HG03565 (cell line): ENCODE data around the gene ADAM15.

Experiments used
- ATAC-seq: cut with Tn5 transposase; IDR thresholded peaks from one replicate; pipeline ENCODE4 v1.9.1; 2021; ENCODE audit warnings: mild to moderate bottlenecking, moderate library complexity; ENCODE audit not compliant: unreplicated experiment

The ADAM15 gene

DNA sequence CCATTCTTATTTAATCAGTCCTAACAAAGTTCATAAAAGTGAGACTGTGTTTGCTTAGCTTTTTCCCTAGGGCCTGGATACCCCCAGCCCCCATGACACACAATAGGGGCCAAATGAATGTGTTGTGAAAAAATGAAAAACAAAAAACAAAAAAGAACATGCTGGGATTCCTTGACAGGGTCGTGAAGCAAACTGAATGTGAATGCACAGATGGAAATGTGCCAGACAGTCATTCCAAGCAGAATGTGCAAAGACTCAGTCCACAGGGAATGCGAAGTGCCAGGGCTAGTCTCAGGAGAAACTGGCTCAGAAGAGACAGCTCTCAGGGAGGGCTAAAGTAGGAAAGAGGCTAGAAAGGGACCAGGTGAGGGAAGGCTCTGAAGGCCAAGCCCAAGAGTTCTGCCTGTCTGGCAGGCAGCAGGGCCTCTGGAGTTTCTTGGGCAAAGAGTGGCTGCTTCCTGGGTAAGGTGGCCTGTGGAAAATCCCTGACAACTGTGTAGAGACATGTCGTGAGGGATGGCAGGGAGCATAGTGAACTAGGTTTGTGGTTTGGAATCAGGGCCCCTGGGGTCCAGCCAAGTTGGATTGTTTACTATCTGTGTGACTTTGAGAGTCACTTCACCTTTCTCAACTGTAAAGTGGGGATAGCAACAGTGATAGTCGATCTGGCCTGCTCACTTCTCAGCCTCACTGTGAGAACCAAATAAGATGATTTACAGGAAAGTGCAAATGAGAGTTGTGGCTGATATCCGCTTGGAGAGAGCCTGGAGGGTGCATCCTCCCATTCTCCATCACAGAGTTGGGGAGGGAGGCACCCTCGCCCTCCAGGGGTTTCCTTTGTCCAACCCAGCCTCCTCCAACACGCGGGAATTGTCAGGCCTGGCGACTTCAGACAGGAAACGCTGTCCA, 1.2 kb upstream of the ADAM15 start:
- no peak for ATAC-seq

DNA sequence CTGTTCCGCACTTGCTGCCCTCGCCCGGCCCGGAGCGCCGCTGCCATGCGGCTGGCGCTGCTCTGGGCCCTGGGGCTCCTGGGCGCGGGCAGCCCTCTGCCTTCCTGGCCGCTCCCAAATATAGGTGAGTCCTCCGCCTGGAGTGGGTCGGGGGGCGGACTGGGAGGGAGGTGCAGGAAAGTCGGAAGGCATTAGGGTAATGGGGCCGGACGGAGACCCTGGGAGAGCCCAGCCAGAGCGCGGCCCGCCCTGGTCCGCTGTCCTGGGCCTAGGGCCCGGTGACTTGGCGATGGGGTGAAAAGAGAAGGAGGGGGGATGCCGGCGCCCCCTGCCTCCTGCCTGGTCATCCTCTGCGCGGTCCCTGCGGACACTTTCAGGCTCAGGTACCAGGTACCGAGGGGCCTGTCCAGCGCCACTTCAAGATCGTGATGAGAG, 243 bp downstream of the ADAM15 start:
- ATAC-seq: no peak

DNA sequence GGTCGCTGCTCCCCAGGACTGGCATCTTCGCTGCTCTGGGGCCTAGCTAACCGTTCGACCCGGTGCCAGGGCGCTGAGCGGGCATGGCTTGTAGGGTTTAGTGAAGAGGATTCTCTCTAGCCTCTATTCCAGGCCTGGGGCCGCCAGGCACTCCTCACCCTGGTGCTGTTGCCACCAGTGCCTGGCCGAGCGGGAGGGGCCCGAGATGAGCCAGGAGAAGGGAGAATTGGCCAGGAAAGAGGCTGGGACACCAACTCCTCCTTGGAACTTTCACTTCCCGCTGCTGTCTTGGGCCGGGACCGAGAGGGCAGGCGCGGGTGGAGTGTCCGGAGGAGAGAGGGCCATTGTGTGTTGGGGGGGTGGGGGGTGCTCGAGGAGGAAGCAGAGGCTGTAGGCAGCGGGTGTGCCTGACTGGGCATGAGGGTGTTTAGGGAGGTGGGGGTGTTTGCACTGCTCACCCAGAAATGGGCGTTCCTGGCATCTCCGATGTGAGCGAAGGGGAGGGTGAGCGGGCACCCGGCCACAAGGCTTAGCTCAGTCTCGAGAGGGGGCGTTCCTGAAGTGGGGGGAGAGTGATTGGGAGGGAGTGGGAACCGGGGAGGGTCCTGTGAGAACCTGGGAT, 772 bp downstream of the ADAM15 start:
- ATAC-seq: no peak

DNA sequence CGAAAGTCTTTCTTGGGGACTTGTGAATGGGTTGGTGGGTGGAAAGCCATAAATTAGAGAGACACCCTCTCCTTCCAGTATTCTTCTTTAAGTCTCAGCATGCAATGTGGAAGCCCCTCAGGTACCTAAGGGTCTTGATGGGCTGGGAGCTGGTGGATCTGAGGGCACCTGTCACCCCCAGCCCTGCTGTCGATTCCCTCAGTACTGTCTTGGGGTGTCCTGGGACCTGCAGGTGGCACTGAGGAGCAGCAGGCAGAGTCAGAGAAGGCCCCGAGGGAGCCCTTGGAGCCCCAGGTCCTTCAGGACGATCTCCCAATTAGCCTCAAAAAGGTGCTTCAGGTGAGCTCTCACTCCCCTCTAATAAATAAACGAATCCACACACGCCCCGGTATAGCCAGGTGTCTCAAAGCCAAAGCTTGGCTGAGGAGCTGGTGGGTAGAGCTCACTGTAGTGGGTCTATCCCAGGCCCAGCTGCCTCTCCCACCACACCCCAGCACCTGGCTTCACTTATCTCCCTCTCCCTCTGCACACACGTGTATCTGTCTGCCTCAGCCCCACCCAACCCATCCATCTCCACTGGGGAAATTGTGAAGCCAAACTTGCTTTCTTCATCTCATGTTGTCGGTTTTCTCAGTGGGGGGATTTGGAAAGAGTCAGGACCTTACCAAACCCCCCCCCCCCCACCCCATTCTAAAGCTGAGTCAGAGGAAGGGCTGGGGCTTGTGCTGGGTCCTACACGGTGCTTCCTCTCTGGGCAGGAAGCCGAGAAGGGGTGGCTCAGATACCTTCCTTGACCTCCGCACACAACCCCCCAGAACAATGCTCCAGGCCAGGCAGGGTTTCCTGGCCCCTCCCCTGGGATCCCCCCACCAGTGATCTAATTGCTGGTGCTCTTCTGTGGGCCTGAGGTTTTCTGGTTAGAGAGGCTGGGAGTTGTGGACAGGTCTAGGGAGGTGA, 1.6 kb downstream of the ADAM15 start:
- no peak for ATAC-seq

DNA sequence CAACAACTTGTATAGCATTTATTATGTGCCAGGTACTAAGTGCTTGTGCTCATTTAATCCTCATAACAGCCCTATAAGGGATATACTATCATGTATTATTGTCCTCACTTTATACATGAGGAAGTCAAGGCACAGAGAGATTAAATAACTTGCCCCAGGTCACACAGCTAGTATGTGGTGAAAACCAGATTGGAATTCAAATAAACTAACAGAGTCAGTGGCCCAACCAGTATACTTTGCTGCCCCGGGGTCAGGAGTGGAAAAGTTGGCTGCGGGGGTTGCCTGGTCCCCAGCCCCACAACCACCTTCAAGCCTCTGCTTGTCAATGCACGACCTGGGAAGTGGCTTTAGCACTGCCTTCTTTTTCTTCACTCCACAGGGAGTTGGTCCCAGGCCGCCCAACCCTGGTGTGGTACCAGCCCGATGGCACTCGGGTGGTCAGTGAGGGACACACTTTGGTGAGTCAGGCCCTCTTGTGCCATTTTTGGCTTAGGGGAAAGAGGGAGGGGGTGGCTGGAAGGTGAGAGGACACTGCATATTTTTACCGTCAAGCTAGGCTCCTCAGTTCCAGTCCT, 2.5 kb downstream of the ADAM15 start:
- no peak for ATAC-seq

DNA sequence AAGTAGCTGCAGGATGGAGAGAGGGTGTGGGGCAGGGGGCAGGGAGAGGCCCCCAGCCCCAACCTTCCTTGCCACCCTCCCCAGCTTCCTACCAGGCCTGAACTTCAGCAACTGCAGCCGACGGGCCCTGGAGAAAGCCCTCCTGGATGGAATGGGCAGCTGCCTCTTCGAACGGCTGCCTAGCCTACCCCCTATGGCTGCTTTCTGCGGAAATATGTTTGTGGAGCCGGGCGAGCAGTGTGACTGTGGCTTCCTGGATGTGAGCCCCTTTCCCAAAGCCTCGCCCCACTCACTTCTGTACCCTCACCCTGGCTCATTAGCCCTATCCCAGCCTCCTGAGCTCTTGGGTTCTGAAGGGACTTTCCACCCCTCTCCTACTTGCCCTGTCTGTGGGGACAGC, 6.0 kb downstream of the ADAM15 start:
- no peak for ATAC-seq

DNA sequence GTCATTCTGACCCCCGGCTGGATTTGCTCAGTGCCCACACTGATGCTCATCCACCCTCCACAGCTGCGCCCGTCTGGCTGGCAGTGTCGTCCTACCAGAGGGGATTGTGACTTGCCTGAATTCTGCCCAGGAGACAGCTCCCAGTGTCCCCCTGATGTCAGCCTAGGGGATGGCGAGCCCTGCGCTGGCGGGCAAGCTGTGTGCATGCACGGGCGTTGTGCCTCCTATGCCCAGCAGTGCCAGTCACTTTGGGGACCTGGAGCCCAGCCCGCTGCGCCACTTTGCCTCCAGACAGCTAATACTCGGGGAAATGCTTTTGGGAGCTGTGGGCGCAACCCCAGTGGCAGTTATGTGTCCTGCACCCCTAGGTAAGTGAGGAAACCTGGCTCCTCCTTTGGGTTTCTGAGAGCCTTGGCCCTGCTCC, 6.7 kb downstream of the ADAM15 start:
- no peak for ATAC-seq

DNA sequence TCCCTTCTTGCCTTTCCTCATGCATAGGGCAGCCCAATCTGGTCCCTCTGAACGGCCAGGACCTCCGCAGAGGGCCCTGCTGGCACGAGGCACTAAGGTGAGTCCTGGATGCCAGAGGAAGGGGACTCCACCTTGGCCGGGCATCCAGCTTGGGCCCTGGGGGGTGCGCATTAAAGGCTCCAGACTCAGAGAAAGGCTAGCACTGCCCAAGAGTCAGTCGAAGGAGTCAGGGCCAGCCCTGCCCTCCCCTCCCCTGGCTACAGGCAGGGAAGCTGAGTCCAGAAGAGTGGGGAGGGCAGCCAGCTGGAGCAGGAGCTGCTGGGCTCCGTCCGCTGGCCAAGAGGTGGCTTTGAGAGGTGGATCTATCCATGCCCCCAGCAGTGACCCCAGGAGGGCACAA, 9.6 kb downstream of the ADAM15 start:
- ATAC-seq: no peak

DNA sequence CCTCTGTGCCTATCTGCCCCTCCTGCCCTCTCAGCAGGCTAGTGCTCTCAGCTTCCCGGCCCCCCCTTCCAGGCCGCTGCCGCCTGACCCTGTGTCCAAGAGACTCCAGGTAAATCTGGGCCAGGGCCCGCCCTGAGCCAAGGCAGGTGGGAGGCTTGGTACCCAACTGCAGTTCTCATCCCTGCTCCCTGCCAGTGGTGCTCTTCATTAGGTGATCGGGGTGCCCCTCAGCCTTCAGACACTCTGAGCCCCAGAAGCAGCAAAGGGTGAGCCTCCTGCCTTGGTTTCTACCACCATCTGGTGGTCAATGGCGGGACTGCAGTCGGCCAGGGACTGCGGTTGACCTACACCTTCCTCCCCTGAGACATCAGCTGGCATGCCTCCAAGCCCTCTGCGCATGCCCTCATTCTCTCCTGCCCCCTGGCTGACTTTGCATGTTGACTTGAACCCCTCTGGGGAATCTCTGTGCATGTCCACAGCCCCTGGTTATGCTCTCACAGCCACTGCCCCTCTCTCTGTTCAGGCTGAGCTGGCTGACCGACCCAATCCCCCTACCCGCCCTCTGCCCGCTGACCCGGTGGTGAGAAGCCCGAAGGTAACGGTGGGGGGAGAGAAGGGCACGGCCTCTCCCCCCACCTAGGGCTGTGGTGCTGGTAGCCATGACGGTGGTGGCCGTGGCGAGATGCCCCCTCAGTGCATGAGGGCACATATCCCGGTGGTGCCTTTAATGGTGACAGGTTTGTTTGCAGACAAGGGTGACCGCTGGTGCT, 10.4 kb downstream of the ADAM15 start:
- no peak for ATAC-seq

DNA sequence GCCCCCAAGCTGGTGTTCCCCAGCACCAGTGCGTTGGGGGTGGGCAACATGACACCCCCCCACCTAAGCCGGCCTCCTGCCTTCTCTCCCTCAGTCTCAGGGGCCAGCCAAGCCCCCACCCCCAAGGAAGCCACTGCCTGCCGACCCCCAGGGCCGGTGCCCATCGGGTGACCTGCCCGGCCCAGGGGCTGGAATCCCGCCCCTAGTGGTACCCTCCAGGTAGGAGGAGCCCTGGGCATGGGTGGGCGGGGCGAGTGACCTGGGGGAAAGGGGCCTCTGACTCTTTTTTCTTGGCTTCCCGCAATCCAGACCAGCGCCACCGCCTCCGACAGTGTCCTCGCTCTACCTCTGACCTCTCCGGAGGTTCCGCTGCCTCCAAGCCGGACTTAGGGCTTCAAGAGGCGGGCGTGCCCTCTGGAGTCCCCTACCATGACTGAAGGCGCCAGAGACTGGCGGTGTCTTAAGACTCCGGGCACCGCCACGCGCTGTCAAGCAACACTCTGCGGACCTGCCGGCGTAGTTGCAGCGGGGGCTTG, 11.1 kb downstream of the ADAM15 start:
- ATAC-seq: no peak

DNA sequence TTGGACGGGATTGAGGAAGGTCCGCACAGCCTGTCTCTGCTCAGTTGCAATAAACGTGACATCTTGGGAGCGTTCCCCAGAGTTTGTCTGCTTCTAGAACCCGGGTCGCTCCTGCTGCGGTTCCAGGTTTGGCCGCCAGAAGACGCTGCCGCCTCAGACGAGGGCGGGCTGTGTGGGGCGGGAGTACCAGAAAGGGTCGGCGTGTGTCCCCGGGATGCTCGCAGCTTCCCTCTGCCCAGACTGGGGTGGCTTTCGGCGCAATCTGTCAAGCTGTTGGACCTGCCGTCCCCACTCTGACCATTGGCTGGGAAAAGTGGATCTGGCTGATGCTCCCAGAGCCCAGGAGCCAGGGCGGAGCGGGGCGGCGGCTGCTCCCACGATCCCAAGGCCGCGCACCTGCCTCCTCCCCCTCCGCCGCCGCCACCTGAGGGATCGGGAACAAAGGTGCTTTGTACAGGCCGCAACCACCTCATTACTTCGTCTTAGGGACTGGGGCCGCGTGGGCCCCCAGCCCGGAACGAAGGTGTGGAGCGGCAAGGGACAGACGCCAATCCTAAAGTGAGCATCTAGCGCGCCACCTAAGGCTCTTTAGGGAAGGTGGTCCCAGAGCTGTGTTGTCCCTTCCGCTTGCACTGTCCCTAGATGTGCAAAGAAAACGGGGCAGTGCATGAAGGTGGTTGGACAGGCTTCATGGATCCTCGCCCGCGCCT, 11.7 kb downstream of the ADAM15 start:
- no peak for ATAC-seq

DNA sequence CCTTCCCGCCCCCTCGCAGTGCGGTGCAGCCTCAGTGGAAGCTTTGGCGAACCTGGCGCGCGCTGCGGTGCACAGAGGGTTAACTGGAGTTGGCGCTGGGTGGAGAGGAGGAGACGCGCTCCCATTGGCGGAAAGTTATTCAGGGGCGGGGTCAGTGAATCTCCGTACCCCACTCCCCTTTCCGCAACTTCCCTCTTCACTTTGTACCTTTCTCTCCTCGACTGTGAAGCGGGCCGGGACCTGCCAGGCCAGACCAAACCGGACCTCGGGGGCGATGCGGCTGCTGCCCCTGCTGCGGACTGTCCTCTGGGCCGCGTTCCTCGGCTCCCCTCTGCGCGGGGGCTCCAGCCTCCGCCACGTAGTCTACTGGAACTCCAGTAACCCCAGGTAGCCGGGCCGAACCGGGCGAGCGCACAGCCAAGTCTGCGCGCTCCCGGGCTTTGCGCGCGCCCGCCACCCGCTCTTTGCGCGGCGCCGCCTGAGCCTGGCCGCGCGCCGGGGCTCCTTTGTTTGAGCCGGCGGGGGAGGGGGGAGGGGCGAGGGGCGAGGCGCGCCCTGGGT, 12.5 kb downstream of the ADAM15 start, which contains the start of gene EFNA4:
EFNA4 (plus strand) TSS at position 191 of the 561 bp plus-strand sequence; CDS start at position 275, 84 bp downstream.
- peak; percentile 47 for ATAC-seq

DNA sequence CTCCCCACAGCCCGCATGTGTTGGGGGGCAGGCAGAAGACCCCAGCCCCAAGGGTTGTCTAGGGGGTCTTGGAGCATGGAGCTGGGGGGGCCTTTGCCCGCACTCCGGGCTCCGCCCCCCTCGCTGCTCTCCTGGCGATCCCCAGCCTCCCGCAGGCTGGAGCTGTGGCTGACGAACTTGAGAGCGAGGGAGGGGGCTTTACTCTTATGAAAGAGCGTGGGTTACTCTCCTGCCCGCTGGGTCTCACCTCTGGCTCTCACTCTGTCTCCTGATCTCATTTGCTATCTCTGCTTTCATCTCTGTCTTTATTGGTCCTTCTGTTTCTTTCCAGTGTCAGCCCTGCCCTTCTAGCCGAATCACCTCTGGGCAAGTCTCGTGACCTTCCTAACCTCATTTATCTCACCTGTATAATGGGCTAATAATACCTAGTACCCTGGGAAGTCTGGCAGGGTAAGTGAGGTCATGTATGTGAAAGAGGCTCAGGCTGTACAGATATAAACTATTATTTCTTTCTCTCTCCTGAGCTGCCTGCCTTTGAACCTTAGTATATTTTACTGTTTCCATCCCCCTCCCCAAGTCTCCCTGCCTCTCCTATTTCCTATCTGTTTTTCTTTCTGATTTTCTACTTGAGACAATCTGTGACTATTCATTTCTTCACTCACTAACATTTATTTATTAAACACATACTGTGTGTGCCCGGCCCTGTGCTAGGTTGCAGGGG, 13.2 kb downstream of the ADAM15 start:
- ATAC-seq: no peak

DNA sequence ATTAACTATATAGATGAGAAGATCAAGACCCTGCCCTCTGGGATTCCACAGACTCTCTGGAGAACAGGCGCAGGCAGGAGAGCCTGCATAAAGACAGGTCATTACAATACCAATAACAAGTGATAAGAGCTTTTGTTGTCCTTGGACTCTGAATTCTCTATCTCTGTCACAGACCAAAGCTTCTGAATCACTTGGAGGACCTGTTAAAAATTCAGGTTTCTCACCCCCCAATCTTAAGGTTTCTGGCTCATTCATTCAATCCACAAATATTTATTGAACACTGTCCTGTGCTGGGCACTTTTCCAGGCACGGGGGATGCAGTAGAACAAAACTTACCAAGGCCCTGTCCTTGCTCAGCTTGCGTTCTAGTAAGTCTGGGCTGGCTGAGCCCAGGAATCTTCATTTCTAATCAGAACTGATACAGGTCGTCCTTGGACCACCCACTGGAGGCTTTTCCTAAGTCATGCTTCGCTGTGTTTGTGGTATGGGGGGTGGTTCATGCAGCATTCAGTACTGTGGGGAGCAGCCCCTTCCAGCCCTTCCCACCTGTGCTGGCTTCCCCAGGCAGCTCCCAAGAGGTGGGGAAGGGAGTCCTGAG, 13.8 kb downstream of the ADAM15 start:
- no peak for ATAC-seq

DNA sequence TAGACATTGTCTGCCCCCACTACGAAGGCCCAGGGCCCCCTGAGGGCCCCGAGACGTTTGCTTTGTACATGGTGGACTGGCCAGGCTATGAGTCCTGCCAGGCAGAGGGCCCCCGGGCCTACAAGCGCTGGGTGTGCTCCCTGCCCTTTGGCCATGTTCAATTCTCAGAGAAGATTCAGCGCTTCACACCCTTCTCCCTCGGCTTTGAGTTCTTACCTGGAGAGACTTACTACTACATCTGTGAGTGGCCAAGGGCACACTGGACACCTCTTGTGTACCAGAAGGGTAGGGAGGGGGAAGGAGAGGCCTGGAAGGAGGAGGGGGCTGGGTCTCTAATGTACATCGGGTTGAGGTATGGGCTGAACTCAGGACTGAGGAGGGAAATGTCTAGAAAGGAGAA, 15.7 kb downstream of the ADAM15 start:
- ATAC-seq: no peak

DNA sequence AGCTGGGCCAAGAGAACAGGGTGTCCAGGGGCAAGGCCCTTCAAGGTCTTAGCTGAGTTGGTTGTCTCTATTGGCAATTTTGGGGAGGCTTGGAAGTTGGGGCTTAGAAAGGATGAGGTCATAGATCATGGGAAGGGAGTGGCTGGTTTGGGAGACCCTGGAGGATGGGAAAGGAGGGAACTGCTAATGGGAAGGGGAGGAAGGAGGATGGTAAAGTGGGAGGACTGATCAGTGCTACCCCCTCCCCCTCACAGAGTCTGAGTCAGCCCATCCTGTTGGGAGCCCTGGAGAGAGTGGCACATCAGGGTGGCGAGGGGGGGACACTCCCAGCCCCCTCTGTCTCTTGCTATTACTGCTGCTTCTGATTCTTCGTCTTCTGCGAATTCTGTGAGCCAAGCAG, 17.5 kb downstream of the ADAM15 start:
- ATAC-seq: no peak

DNA sequence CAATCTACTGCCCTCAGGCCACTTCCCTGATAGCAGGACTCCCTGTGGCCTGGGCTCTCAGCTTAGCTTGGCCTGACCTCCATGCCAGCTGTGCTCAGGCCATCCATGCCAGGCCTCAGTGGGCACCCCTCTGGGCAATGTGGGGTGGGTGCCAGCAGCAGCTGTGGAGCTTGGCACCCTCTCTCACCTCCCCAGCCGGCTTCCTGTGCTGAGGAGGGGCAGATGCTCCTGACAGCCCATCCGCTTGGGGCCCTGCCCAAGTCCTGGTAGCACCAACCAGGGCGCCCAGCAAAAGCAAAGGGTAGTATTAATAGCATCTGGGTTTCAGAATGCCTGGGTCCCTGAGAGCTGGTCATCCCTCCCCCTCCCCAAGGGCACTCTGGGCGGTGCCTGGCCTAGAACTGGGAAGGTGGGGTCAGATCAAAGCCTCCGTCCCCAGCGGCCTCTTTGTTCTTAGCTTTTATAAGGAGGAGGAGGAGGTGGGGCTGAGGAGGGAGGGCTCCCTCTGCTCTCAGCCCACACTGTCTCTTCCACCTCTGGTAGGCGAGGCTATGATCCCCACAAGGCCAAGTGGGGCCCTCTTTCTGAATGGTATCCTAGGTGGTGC, 18.5 kb downstream of the ADAM15 start:
- ATAC-seq: no peak
